ENCODE data around the gene CAPNS2. TPM values are rescaled to one million over a fixed set of nuclear protein-coding genes. Genes with fewer than 3 reads are reported as not detected.
"Not testable (repeated sequence)": the region's sequence is repeated elsewhere in the genome, so short reads cannot be mapped to it uniquely, and the experiment has no call there.

Gene CAPNS2
- total RNA-seq, 1 donor from 2014 or later, result 0.24 TPM

- no peak for TF ChIP-seq EZH2phosphoT487 (IDR thresholded peaks at IDR 0.05)
- TF ChIP-seq EZH2 (IDR thresholded peaks at IDR 0.05), result no peak
- TF ChIP-seq CTCF (IDR thresholded peaks at IDR 0.05), result no peak
- no peaks in the 10 kb centered on the region for H3K4me1 ChIP-seq
These were observed 48.6 kb downstream of the CAPNS2 start for GRCh38 chr16:55615071-55615470.

GRCh38 chr16:55615670-55616069 lies 49.2 kb downstream of the CAPNS2 start:
- H3K36me3 ChIP-seq; H3F3A ChIP-seq (ENCODE audit: low read depth); H3K27me3 ChIP-seq; H3K36me3 Mint-ChIP-seq; H3K4me1 ChIP-seq; H2AFZ ChIP-seq (replicated peaks); H3K9me3 ChIP-seq (ENCODE audit: low read depth); H3K9ac ChIP-seq; H3K79me2 ChIP-seq (ENCODE audit: low read depth); H3K27ac ChIP-seq; H3K27me3 Mint-ChIP-seq (ENCODE audit: insufficient read depth, low read depth); H3K27ac Mint-ChIP-seq; H3K4me1 Mint-ChIP-seq; DNase-seq (ENCODE audit: low spot score); H4K20me1 ChIP-seq (ENCODE audit: low read depth); H3K4me2 ChIP-seq; H3K4me3 ChIP-seq; H3K4me3 Mint-ChIP-seq: not testable (repeated sequence)
- H3K9me3 Mint-ChIP-seq, result peaks cover 13% of the 10 kb centered on the region

More at GRCh38 chr16:55615071-55615470, 48.6 kb downstream of the CAPNS2 start:
- H3K27ac ChIP-seq, result no peak overlapping the region
- H3K9me3 ChIP-seq (ENCODE audit: low read depth), result no peaks in the 10 kb centered on the region
- Mint-ChIP-seq H3K9me3 (peaks cover 11% of the 10 kb centered on the region), H3K27me3 (ENCODE audit: insufficient read depth, low read depth) (peaks cover 8% of the 10 kb centered on the region), H3K4me3 (no peak overlapping the region), H3K27ac (no peak overlapping the region), H3K4me1 (no peaks in the 10 kb centered on the region), H3K36me3 (no peaks in the 10 kb centered on the region)
- no peaks in the 10 kb centered on the region for H4K20me1 ChIP-seq (ENCODE audit: low read depth)
- no peaks in the 10 kb centered on the region for H3F3A ChIP-seq (ENCODE audit: low read depth)
- no peaks in the 10 kb centered on the region for H3K36me3 ChIP-seq
- H3K4me3 ChIP-seq, result no peak overlapping the region
- no peak for DNase-seq (ENCODE audit: low spot score)
- H3K4me2 ChIP-seq, result no peak overlapping the region
- no peak overlapping the region for H2AFZ ChIP-seq (replicated peaks)
- H3K9ac ChIP-seq, result no peak overlapping the region
- H3K27me3 ChIP-seq, result no peaks in the 10 kb centered on the region
- H3K79me2 ChIP-seq (ENCODE audit: low read depth), result no peaks in the 10 kb centered on the region

Other genes with a start within 250 kb of the CAPNS2 start
- gene IRX6, start 242.5 kb upstream of the CAPNS2 start, total RNA-seq (ENCODE audit: low replicate concordance), result not detected in 2 replicates
- 18.3 and 23.1 TPM in 2 replicates for gene MMP2, start 87.5 kb upstream of the CAPNS2 start, total RNA-seq (ENCODE audit: low replicate concordance)
- gene LPCAT2, start 57.6 kb upstream of the CAPNS2 start, total RNA-seq (ENCODE audit: low replicate concordance), result 7.2 and 14.2 TPM in 2 replicates
- not detected in 2 replicates for gene SLC6A2, start 89.3 kb downstream of the CAPNS2 start, total RNA-seq (ENCODE audit: low replicate concordance)